Peyer's patch (tissue), 4 donors: ENCODE results near the gene SNX32. TPM values are rescaled to one million over a fixed set of nuclear protein-coding genes. Genes with fewer than 3 reads are reported as not detected.

Source experiments
- DNase-seq, 3 donors: peaks; one replicate each; pipeline ENCODE4 v3.0.0-alpha.2; 2017 to 2019
- H3K27ac ChIP-seq, 4 donors: fragments of 200-600 bp; sonication (generic); one replicate each; pipeline ENCODE4 v1.5.1; 2016 to 2019
- H3K27me3 ChIP-seq, 2 donors: fragments of 200-600 bp; sonication (generic); one replicate each; pipeline ENCODE4 v1.5.1; 2019
- H3K36me3 ChIP-seq, 3 donors: fragments of 200-600 bp; sonication (generic); one replicate each; pipeline ENCODE4 v1.5.1; 2016 to 2019
- H3K4me1 ChIP-seq, 4 donors: fragments of 200-600 bp; sonication (generic); one replicate each; pipeline ENCODE4 v1.5.1; 2016 to 2019
- H3K4me3 ChIP-seq, 4 donors: fragments of 200-600 bp; sonication (generic); 1 replicate in 3 of 4; 2 replicates in 1 of 4; pipeline ENCODE4 v1.5.1; 2016 to 2019; ENCODE audit warnings: mild to moderate bottlenecking in 1 of 4
- H3K9me3 ChIP-seq, 4 donors: fragments of 200-600 bp; sonication (generic); one replicate each; pipeline ENCODE4 v1.5.1; 2016 to 2019; ENCODE audit warnings: mild to moderate bottlenecking in 1 of 4
- CTCF ChIP-seq, 6 experiments: fragments of 450-650 bp in 4 of 6; fragments of 200-600 bp in 2 of 6; sonication (generic) in 1 of 6; IDR thresholded peaks; one replicate each; pipeline ENCODE4 v1.5.1; 2017 to 2019; ENCODE audit warnings: antibody characterized with exemption in 6 of 6, mild to moderate bottlenecking in 3 of 6, moderate library complexity in 1 of 6
- POLR2A ChIP-seq, 2 donors: fragments of 450-650 bp; IDR thresholded peaks; one replicate each; pipeline ENCODE4 v1.5.1; 2017; ENCODE audit warnings: antibody characterized with exemption in 2 of 2, mild to moderate bottlenecking in 2 of 2, moderate library complexity in 2 of 2
- total RNA-seq, 4 donors: library from RNA; depleted of rRNA; stranded (reverse); fragments of >200 nt; gene quantifications; one replicate each; pipeline ENCODE4 v1.1.0, GENCODE V29; 2016

SNX32 gene
- total RNA-seq, 4 donors from 2014 or later = 1.7 to 6.7 (median 6.4) TPM; not detected in 1

GRCh38 chr11:65866509-65867283 lies 32.9 kb downstream of the SNX32 start:
- peaks cover 0 to 26% (median 5%) of the 10 kb centered on the region in 4 donors for H3K4me1 ChIP-seq
- no peak overlapping the region for H3K27ac ChIP-seq
- H3K27me3 ChIP-seq = no peaks in the 10 kb centered on the region
- H3K36me3 ChIP-seq = peaks cover 0 to 56% (median 0%) of the 10 kb centered on the region in 3 donors
- peak in 1 of 3 donors; percentile 48 for DNase-seq
- no peak overlapping the region for H3K4me3 ChIP-seq
- no peak for TF ChIP-seq POLR2A (IDR thresholded peaks at IDR 0.05)
- TF ChIP-seq CTCF (IDR thresholded peaks at IDR 0.05) = no peak
- H3K9me3 ChIP-seq = no peaks in the 10 kb centered on the region

GRCh38 chr11:65867284-65868071 lies 33.7 kb downstream of the SNX32 start:
- Histone ChIP-seq H3K9me3 (no peaks in the 10 kb centered on the region), H3K4me3 (no peak overlapping the region), H3K27ac (no peak overlapping the region), H3K27me3 (no peaks in the 10 kb centered on the region), H3K36me3 (peaks cover 0 to 48% (median 0%) of the 10 kb centered on the region in 3 donors), H3K4me1 (peaks cover 0 to 20% (median 6%) of the 10 kb centered on the region in 4 donors)
- no peak for TF ChIP-seq POLR2A (IDR thresholded peaks at IDR 0.05)
- no peak for DNase-seq

- Histone ChIP-seq H3K27ac (no peak overlapping the region), H3K4me1 (peaks cover 0 to 20% (median 9%) of the 10 kb centered on the region in 4 donors), H3K4me3 (no peak overlapping the region), H3K27me3 (no peaks in the 10 kb centered on the region), H3K36me3 (peaks cover 0 to 41% (median 0%) of the 10 kb centered on the region in 3 donors), H3K9me3 (no peaks in the 10 kb centered on the region)
- no peak for TF ChIP-seq CTCF (IDR thresholded peaks at IDR 0.05)
- TF ChIP-seq POLR2A (IDR thresholded peaks at IDR 0.05) = no peak
- no peak for DNase-seq
Observed at GRCh38 chr11:65868076-65868667, 34.4 kb downstream of the SNX32 start.

DNA sequence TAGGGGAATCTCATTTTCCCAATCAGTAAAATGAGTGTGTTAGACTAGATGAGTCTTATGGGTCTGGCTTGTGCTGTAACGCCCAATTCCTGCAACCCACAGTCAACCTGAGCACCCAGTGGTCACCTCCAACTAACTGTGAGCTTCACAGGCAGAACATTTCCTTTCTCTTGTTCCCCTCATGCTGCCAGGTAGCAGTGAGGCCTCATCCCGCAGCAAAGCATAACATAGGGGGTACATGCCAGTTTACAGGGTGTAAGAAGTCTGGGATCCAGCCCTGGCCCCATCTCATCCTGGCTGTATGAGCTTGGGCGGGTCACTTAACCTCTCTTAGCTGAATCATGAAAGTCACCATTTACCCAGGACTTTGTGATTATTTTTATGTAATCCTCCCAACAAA lies 35.1 kb downstream of the SNX32 start:
- H3K9me3 ChIP-seq = no peaks in the 10 kb centered on the region
- no peak overlapping the region for H3K4me3 ChIP-seq
- peaks cover 0 to 22% (median 9%) of the 10 kb centered on the region in 4 donors for H3K4me1 ChIP-seq
- no peak for DNase-seq
- no peaks in the 10 kb centered on the region for H3K27me3 ChIP-seq
- no peak overlapping the region for H3K27ac ChIP-seq
- peaks cover 0 to 33% (median 0%) of the 10 kb centered on the region in 3 donors for H3K36me3 ChIP-seq
- TF ChIP-seq CTCF (IDR thresholded peaks at IDR 0.05) (no peak), POLR2A (IDR thresholded peaks at IDR 0.05) (no peak)

DNA sequence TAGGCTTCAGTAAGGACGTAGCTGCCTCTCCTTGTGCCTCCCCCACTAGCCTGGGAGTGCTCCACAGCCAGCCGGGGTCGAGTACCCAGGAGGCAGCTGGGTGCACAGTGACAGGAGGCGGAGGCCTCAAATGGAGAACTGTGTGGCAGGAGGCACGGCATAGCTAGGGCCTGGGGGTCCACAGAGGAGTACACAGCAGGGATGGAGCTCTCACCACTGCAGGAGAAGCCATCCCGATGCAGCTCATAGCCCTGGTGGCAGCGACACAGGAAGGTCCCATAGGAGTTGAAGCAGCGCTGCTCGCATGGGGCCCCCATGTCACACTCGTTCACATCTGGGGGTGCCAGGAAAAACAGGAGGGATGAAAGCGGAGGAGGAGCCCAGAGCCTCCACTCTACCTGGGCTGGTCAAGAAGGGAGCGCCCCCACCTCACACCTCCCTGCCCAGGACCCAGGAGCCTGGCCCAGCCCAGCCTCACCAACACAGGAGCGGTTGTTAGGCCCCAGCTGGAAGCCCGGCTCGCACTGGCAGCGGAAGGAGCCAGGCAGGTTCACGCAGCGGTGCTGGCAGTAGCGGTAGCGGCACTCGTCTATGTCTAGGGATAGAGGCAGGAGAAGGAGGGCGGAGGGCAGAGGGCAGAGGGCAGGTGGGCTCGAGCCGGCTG lies 36.0 kb downstream of the SNX32 start:
- no peak overlapping the region for H3K27ac ChIP-seq
- TF ChIP-seq CTCF (IDR thresholded peaks at IDR 0.05) = no peak
- no peak for TF ChIP-seq POLR2A (IDR thresholded peaks at IDR 0.05)
- no peaks in the 10 kb centered on the region for H3K9me3 ChIP-seq
- DNase-seq = peak in 1 of 3 donors; percentile 46
- H3K27me3 ChIP-seq = no peaks in the 10 kb centered on the region
- H3K4me3 ChIP-seq = no peak overlapping the region
- peaks cover 0 to 22% (median 9%) of the 10 kb centered on the region in 4 donors for H3K4me1 ChIP-seq
- H3K36me3 ChIP-seq = peaks cover 0 to 25% (median 0%) of the 10 kb centered on the region in 3 donors
